ENCODE measurements around the gene TRAF3.

TRAF3 gene

GRCh38 chr14:102897299-102898027 is 120.2 kb downstream of the TRAF3 start:
- DNase-seq, result no peak

- DNase-seq, result no peak
Observed at GRCh38 chr14:102898298-102898697, 121.0 kb downstream of the TRAF3 start.

GRCh38 chr14:102898776-102899515 is 121.7 kb downstream of the TRAF3 start:
- no peak for DNase-seq

GRCh38 chr14:102899516-102899900 is 122.3 kb downstream of the TRAF3 start:
- no peak for DNase-seq

GRCh38 chr14:102900631-102901571 is 123.7 kb downstream of the TRAF3 start:
- no peak for DNase-seq

- DNase-seq, result no peak
Observed at GRCh38 chr14:102901633-102902032, 124.4 kb downstream of the TRAF3 start.

- DNase-seq, result no peak
Observed at GRCh38 chr14:102902086-102902485, 124.8 kb downstream of the TRAF3 start.

- peak; percentile 29 to 72 for DNase-seq
Observed at GRCh38 chr14:102902523-102903247, 125.4 kb downstream of the TRAF3 start.

- no peak for DNase-seq
Observed at GRCh38 chr14:102903248-102903888, 126.1 kb downstream of the TRAF3 start.

GRCh38 chr14:102903889-102904512 is 126.8 kb downstream of the TRAF3 start:
- no peak for DNase-seq

GRCh38 chr14:102905116-102906108 is 128.2 kb downstream of the TRAF3 start:
- no peak for DNase-seq

GRCh38 chr14:102906616-102907302 is 129.5 kb downstream of the TRAF3 start:
- DNase-seq, result no peak

- no peak for DNase-seq
Observed at GRCh38 chr14:102907303-102907844, 130.1 kb downstream of the TRAF3 start.

GRCh38 chr14:102907980-102908730 is 130.9 kb downstream of the TRAF3 start:
- no peak for DNase-seq

- no peak for DNase-seq
Observed at GRCh38 chr14:102908766-102909455, 131.7 kb downstream of the TRAF3 start.

GRCh38 chr14:102909462-102909861 is 132.2 kb downstream of the TRAF3 start:
- no peak for DNase-seq

- DNase-seq, result no peak
Observed at GRCh38 chr14:102909911-102910310, 132.7 kb downstream of the TRAF3 start.

GRCh38 chr14:102910442-102910841 is 133.2 kb downstream of the TRAF3 start:
- DNase-seq, result no peak
